Ishikawa (cell line): ENCODE results near the gene HEPACAM.

Experiments
- CEBPB ChIP-seq: IDR thresholded peaks from 2 replicates; pipeline ENCODE4 v1.6.1; 2012
- CREB1 ChIP-seq: IDR thresholded peaks from 2 replicates; pipeline ENCODE4 v1.6.1; 2012; ENCODE audit warnings: low read depth
- EGR1 ChIP-seq: IDR thresholded peaks from 2 replicates; pipeline ENCODE4 v1.6.1; 2012
- EP300 ChIP-seq: IDR thresholded peaks from 2 replicates; pipeline ENCODE4 v1.6.1; 2012; ENCODE audit warnings: borderline replicate concordance
- FOXM1 ChIP-seq: IDR thresholded peaks from 2 replicates; pipeline ENCODE4 v1.6.1; 2012; ENCODE audit warnings: low read depth, borderline replicate concordance
- MAX ChIP-seq: IDR thresholded peaks from 2 replicates; pipeline ENCODE4 v1.6.1; 2012
- NFIC ChIP-seq: IDR thresholded peaks from 2 replicates; pipeline ENCODE4 v1.6.1; 2012
- RAD21 ChIP-seq: IDR thresholded peaks from 2 replicates; pipeline ENCODE4 v1.6.1; 2012; ENCODE audit warnings: low read depth
- REST ChIP-seq: IDR thresholded peaks from 2 replicates; pipeline ENCODE4 v1.6.1; 2012; ENCODE audit warnings: low read depth, mild to moderate bottlenecking
- TAF1 ChIP-seq: IDR thresholded peaks from 2 replicates; pipeline ENCODE4 v1.6.1; 2012; ENCODE audit warnings: low read depth, mild to moderate bottlenecking
- TCF12 ChIP-seq: IDR thresholded peaks from 2 replicates; pipeline ENCODE4 v1.6.1; 2012; ENCODE audit warnings: low read depth
- TEAD4 ChIP-seq: IDR thresholded peaks from 2 replicates; pipeline ENCODE4 v1.6.1; 2012
- USF1 ChIP-seq: IDR thresholded peaks from 2 replicates; pipeline ENCODE4 v1.6.1; 2012
- YY1 ChIP-seq: IDR thresholded peaks from 2 replicates; pipeline ENCODE4 v1.6.1; 2012; ENCODE audit warnings: low read depth
- ZBTB7A ChIP-seq: IDR thresholded peaks from 2 replicates; pipeline ENCODE4 v1.6.1; 2012; ENCODE audit warnings: low read depth

HEPACAM gene

GRCh38 chr11:124935548-124936514, at the start of gene HEPACAM:
Gene HEPACAM (minus strand): TSS chr11:124936047. CDS start chr11:124936006, 41 bp downstream.
- TF ChIP-seq RAD21 (no peak), TCF12 (no peak), FOXM1 (no peak), USF1 (no peak), EGR1 (no peak), NFIC (no peak), TAF1 (no peak), EP300 (no peak), ZBTB7A (no peak), CREB1 (no peak), TEAD4 (no peak), YY1 (no peak), MAX (no peak), REST (no peak), CEBPB (no peak)

- TF ChIP-seq NFIC, result no peak
- no peak for TF ChIP-seq CREB1
- TF ChIP-seq USF1, result no peak
- TF ChIP-seq TCF12, result no peak
- no peak for TF ChIP-seq EGR1
- TF ChIP-seq EP300, result no peak
- no peak for TF ChIP-seq MAX
- no peak for TF ChIP-seq REST
- no peak for TF ChIP-seq CEBPB
- no peak for TF ChIP-seq ZBTB7A
- TF ChIP-seq RAD21, result no peak
- TF ChIP-seq TEAD4, result no peak
- no peak for TF ChIP-seq YY1
- TF ChIP-seq FOXM1, result no peak
- no peak for TF ChIP-seq TAF1
These were observed 48.6 kb upstream of the HEPACAM start for GRCh38 chr11:124984512-124984854.

GRCh38 chr11:124983674-124984511, 48.0 kb upstream of the HEPACAM start:
- TF ChIP-seq TCF12 (no peak), TEAD4 (no peak), EP300 (no peak), MAX (no peak), YY1 (no peak), CEBPB (no peak), EGR1 (no peak), NFIC (no peak)

GRCh38 chr11:124982043-124982442, 46.2 kb upstream of the HEPACAM start:
- TF ChIP-seq MAX (no peak), YY1 (no peak), TAF1 (no peak), REST (no peak), TCF12 (no peak), NFIC (no peak), EGR1 (no peak), USF1 (no peak), TEAD4 (no peak), ZBTB7A (no peak), RAD21 (no peak), EP300 (no peak), CEBPB (no peak), CREB1 (no peak), FOXM1 (no peak)
